Right lobe of liver (tissue), 4 donors: ENCODE results near the gene FSTL5.

Experiments
- CTCF ChIP-seq, 4 donors: fragments of 200-600 bp in 3 of 4; fragments of 450-650 bp in 1 of 4; IDR thresholded peaks; one replicate each; pipeline versions ENCODE4 v1.5.1 to v1.8.0; 2016 to 2022; ENCODE audit warnings: antibody characterized with exemption in 4 of 4, mild to moderate bottlenecking in 2 of 4
- POLR2A ChIP-seq: fragments of 450-650 bp; IDR thresholded peaks from one replicate; pipeline ENCODE4 v1.6.1; 2017; ENCODE audit warnings: antibody characterized with exemption, mild to moderate bottlenecking
- donor health status: DM: no; HTN: no; CAD: no.
- donor health status: DM: no; HTN: no; CAD: no.
- donor health status: DM: no; HTN: yes; CAD: no.

GRCh38 chr4:161519611-161520010 is 644.2 kb downstream of the FSTL5 start:
- TF ChIP-seq CTCF (IDR thresholded peaks at IDR 0.05) (no peak), POLR2A (no peak)
